ENCODE results near the gene STPG4. TPM values are rescaled to one million over a fixed set of nuclear protein-coding genes. Genes with fewer than 3 reads are reported as not detected.

Gene STPG4
- polyA plus RNA-seq, 1 of the 3 experiments (the other 2 are of a cell fraction): 0.20 TPM

DNA sequence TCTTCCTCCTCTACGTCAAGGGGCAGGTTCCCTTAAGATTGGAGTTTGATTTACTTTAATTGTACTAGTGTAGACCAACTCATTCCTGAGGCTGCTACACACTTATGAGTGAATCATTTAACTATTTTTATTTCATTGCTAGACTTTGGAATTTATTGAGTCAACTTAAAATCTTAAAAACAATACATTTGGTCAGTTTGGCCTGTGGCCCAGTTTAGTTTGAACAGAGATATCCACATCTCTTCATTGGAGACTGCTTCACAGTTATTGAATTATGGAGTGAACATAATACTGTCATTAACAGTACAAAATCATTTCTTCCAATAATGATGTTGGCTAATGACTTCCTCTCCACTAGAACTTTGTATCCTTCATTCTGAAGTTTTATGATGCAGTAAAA is 34.5 kb upstream of the STPG4 start (continued):
- no peak for TF ChIP-seq TAF1 (IDR thresholded peaks at IDR 0.05; ENCODE audit: borderline replicate concordance, low read depth, low read length)
- TF ChIP-seq, protein P1, sequence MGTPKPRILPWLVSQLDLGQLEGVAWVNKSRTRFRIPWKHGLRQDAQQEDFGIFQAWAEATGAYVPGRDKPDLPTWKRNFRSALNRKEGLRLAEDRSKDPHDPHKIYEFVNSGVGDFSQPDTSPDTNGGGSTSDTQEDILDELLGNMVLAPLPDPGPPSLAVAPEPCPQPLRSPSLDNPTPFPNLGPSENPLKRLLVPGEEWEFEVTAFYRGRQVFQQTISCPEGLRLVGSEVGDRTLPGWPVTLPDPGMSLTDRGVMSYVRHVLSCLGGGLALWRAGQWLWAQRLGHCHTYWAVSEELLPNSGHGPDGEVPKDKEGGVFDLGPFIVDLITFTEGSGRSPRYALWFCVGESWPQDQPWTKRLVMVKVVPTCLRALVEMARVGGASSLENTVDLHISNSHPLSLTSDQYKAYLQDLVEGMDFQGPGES (IDR thresholded peaks at IDR 0.05; ENCODE audit: low read depth, low read length): no peak
- TF ChIP-seq TCF12 (IDR thresholded peaks at IDR 0.05): peak; percentile 82
- peak in 1 of 2 experiments; percentile 79; a peak in 1 of 4 replicates for TF ChIP-seq EP300 (IDR thresholded peaks at IDR 0.05; ENCODE audit: borderline replicate concordance in 1 of 2, low read depth in 1 of 2, low read length in 1 of 2)
- no peak for TF ChIP-seq MXI1 (IDR thresholded peaks at IDR 0.05; ENCODE audit: low read depth, low read length)
- no peak for TF ChIP-seq REST (IDR thresholded peaks at IDR 0.05; ENCODE audit: low read depth, low read length)
- no peak for TF ChIP-seq CHD2 (IDR thresholded peaks at IDR 0.05; ENCODE audit: low read length, partially characterized antibody)
- no peak for TF ChIP-seq FOXJ3 (CRISPR knock-in tag; IDR thresholded peaks at IDR 0.05)

- H3K4me3 ChIP-seq (ENCODE audit: low read depth in 2 of 2, low read length in 1 of 2): no peak overlapping the region
- H3K9me2 ChIP-seq: no peaks in the 10 kb centered on the region
- ChIA-PET CTCF (interaction anchor here (0.6 to 1.9 kb wide), 4 partner anchors 9 to 203 kb away, joined by 3 to 4 read pairs (median 3); no protein-coding TSS in a partner anchor), POLR2A (no interaction called here)
- H3K27ac ChIP-seq (ENCODE audit: low read depth in 2 of 2, low read length in 1 of 2): no peak overlapping the region
- H3K4me2 ChIP-seq: no peak overlapping the region
- no peaks in the 10 kb centered on the region for H3K27me3 ChIP-seq (ENCODE audit: insufficient read depth)
- H3K79me2 ChIP-seq (ENCODE audit: insufficient read depth): peaks cover 11% of the 10 kb centered on the region; the same call in 1 of the 2 replicates
- no peak for TF ChIP-seq FOXJ3 (CRISPR knock-in tag; IDR thresholded peaks at IDR 0.05)
- TF ChIP-seq RCOR1 (IDR thresholded peaks at IDR 0.05; ENCODE audit: low read length): no peak
- TF ChIP-seq RFX5 (IDR thresholded peaks at IDR 0.05; ENCODE audit: low read length): no peak
- TF ChIP-seq, protein P1 (IDR thresholded peaks at IDR 0.05; ENCODE audit: low read depth, low read length): no peak
- TF ChIP-seq SIN3A (IDR thresholded peaks at IDR 0.05; ENCODE audit: borderline replicate concordance, low read depth, low read length): no peak
- no peak for TF ChIP-seq NFIC (IDR thresholded peaks at IDR 0.05; ENCODE audit: borderline replicate concordance)
- no peak for TF ChIP-seq FOXM1 (IDR thresholded peaks at IDR 0.05; ENCODE audit: low read depth)
- no peak for TF ChIP-seq CTCF (IDR thresholded peaks at IDR 0.05)
- no peak for TF ChIP-seq JUND (IDR thresholded peaks at IDR 0.05)
- TF ChIP-seq FOSL2 (IDR thresholded peaks at IDR 0.05; ENCODE audit: borderline replicate concordance, low read depth): no peak
- no peak for TF ChIP-seq ZBTB33 (IDR thresholded peaks at IDR 0.05; ENCODE audit: borderline replicate concordance, low read depth)
- H3K9me3 ChIP-seq: no peaks in the 10 kb centered on the region
- DNase-seq: no peak
- H3K9ac ChIP-seq: no peak overlapping the region
- H3K36me3 ChIP-seq (replicated peaks in 1 of 2; ENCODE audit: control insufficient read depth in 1 of 2, insufficient read depth in 2 of 2, low read length in 1 of 2): no peaks in the 10 kb centered on the region
- H3F3A ChIP-seq (replicated peaks; ENCODE audit: insufficient read depth): peaks cover 46% of the 10 kb centered on the region
- WGBS (ENCODE audit: low lambda C conversion rate): 92% methylated on average over 4 of the region's 4 CpGs
- H3K4me1 ChIP-seq (ENCODE audit: control insufficient read depth in 1 of 2, insufficient read depth in 2 of 2, low read depth in 1 of 2, low read length in 1 of 2): peaks cover 17 to 41% of the 10 kb centered on the region in 2 experiments
- H2AFZ ChIP-seq (ENCODE audit: low read depth): peak overlapping the region; percentile 11; the same call in 1 of the 2 replicates
- no peaks in the 10 kb centered on the region for H4K20me1 ChIP-seq (ENCODE audit: insufficient read depth)
Measured at GRCh38 chr2:47187069-47187468, 32.0 kb upstream of the STPG4 start.

Measured in SK-N-SH (cell line).